Stimulated activated CD4-positive, alpha-beta T cell treated with anti-CD3 and anti-CD28 coated beads, TNF-alpha, amount 100 ng/mL, for 48 hours (primary cell): ENCODE measurements around the gene HEATR5A.
"Not testable (repeated sequence)": the region's sequence is repeated elsewhere in the genome, so short reads cannot be mapped to it uniquely, and the experiment has no call there.

Source experiments
- DNase-seq, 3 donors: peaks; one replicate each; pipeline ENCODE4 v3.0.0-alpha.2; 2020; ENCODE audit warnings: low read depth in 3 of 3

HEATR5A gene

GRCh38 chr14:31420319-31421111, at the start of gene HEATR5A:
TSS of gene HEATR5A (minus strand) at chr14:31420550. CDS start at chr14:31402975, 17,575 bp downstream.
- DNase-seq: peak; percentile 82 to 90 (median 88)

DNA sequence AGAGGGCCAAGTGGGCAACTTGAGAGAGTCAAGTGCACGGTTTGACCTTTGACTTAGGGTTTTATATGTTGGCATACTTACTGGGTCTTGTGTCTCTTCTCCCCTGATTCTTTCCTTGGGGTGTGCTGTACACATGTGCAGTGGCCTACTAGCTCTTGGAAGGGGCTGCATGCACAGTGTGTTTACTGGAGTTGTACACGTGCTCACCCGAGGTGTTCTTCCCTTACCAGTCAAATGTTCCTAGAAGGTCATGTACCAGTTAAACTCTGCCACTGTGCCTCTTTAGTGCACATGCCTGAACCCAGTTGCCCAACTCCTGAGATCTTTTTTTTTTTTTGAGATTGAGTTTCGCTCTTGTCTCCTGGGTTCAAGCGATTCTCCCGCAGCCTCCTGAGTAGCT, 46.2 kb upstream of the HEATR5A start:
- no peak for DNase-seq

DNA sequence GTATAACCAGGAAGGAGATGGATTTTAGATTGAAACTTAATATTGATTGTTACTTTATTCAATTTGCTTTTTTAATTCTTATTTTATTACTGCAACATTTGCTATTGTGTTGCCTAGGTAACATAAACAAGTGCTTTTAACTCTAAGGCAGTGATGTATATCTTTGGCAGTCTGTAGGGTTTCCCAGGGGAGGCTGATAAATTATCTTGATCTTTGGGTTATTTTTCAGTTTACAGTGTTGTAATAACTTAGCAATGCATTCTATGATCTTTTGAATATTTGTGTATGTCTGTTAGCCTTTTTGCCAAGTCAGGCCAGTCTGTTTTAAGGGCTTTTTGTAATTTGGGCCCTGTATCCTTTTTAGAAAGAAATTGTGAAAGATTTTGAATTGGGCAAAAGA, 44.8 kb upstream of the HEATR5A start:
- no peak for DNase-seq

DNA sequence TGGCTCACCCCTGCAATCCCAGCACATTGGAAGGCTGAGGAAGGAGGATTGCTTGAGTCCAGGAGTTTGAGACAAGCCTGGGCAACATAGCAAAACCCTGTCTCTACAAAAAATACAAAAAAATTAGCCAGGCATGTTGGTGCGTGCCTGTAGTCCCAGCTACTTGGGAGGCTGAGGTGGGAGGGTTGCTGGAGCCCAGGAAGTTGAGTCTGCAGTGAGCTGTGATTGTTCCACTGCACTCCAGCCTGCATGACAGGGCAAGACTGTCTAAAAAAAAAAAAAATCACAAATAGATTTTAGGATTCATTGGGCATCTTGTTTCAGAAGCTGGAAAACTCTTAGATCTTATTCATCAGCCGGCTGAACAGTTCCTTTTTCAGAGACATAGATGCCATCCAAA, 42.1 kb upstream of the HEATR5A start:
- not testable (repeated sequence) for DNase-seq

DNA sequence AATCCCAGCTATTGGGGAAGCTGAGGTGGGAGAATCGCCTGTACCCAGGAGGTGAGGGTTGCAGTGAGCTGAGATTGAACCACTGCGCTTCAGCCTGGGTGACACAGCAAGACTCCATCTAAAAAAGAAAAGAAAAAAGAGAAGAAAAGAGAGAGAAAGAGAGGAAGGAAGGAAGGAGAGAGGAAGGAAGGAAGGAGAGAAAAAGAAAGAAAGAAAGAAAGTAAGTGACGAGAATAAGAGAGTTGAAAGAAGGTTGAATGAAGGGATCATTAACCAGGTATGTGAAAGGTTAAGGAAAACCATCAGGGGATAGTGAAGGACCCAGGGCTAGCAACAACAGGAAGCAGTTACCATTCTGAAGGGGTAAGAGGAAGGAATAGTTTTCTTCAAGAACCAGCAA, 41.2 kb upstream of the HEATR5A start:
- no peak for DNase-seq

- no peak for DNase-seq
Observed at GRCh38 chr14:31457665-31458659, 37.6 kb upstream of the HEATR5A start.

DNA sequence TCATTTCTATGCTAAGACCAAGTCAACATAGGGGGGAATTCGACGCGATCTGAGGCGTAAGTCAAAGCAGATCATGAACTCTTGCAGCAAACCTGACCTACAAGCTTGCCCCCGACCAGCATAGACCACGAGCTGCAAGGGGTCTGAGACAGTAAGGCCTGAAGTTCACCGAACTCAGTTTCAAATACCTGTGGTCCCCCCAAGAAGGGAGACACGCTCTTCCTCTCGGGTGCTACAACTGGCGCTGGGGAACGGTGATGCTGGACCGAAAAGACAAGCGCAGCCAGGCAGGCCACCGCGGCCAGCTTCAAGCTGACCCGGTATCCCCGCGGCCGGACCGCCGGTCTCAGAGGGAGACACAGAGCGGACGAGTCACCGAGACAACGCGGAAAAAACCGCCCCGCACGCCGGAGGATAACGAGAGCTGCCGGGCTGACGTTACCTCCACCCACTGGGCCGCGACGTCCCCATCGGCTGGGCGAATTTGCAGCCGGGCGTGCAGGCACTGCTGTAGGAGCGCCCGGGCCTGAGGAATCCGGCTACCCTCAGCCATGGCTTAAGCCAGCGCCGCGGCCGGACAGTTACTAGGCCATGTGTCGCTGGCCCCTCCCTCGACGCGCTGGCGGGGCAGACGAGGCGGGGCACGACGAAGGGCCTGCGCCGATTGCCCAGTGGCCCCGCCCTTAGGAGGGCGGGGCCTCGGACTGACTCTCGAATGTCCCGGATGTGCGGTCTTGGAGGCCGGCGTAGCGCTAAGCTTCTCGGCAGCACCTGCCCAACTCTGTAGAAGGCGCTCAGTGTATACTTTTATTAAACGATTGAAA, 36.7 kb upstream of the HEATR5A start, which contains the start of gene DTD2:
Gene DTD2, minus strand, starts transcription at position 666 of the 824 bp plus-strand sequence. Its CDS starts 113 bp downstream, at position 553.
- peak; percentile 79 to 86 (median 81) for DNase-seq

DNA sequence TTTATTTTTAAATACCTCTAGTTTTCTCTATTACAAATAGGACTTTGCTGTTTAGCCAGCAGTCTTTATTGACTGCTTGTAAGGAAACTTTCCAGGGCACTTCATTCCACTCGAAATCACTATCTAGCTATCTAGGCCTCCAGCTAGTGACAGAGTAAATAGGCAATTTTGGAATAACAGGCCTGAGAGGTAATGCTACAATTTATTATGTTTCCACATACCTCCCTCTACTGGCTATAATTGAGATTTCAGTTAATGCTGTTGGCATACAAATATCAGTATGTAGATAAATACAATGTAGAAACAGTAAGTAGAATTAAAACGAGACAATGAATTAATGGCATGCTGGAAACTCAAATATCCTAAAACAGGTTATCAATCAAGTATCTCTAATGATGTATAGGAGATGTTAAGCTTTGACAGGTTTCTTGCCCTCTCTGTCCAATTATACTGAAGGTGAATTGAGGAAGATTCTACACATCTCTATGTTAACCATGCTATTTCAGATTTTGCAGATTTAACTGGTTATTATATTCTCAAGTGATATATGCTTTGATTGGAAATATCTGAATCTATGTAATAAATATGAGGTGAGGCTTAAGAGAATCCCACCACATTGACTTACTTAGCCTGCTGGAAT, 29.7 kb upstream of the HEATR5A start:
- no peak for DNase-seq

DNA sequence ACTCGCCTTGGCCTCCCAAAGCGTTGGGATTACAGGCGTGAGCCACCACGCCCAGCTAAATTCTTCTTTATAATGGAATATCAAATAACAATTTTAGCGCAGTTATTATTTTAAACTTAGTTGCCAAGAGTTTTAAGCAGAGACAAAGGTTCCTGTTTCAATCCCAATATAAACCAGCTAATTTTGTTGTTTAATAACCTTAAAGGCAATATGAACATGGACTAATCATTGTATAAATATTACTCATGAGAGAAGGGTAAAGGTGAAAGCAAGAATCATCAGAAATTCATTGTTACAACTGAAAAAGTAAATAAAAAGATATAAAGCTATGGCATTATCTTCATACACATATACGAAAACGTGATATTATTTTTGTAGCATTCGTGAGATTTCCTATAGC, 28.8 kb upstream of the HEATR5A start:
- no peak for DNase-seq

GRCh38 chr14:31445703-31446102, 25.4 kb upstream of the HEATR5A start:
- no peak for DNase-seq

GRCh38 chr14:31442284-31442683, 21.9 kb upstream of the HEATR5A start:
- DNase-seq: no peak

DNA sequence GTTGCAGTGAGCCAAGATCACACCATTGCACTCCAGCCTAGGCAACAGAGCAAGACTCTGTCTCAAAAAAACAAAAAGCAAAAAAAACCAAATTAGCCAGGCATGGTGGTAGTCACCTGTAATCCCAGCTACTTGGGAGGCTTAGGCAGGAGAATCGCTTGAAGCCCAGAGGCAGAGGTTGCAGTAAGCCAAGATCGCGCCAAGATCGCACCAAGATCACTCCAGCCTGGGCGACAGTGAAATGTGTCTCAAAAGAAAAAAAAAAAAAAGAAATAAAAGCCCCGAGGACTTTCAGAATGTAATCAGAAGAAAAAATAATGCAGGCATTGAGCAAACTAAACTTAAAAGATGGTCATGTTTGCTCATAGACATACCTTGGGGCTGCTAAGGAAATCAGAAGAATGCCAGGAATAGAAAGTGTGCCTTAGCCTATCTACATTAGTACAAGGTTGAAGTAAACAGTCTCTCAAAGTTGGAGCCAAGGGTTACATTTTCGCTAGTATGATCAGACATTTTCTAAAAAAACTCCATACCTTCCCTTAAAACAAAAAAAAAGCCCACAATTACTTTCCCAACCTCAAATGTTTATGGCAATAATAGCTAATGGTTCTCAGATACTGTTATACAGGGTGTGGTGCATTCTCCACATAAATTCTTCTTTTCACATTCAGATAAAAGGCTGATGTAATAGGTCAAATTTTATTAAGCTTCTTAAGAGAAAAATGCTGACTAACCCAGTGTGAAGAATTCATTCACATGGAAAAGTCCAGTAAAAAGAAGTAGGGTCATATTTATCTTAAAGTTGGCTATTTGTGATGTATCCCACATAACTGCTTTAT, 21.1 kb upstream of the HEATR5A start:
- no peak for DNase-seq

- DNase-seq: no peak
Observed at GRCh38 chr14:31440280-31440679, 19.9 kb upstream of the HEATR5A start.

GRCh38 chr14:31439561-31439960, 19.2 kb upstream of the HEATR5A start:
- DNase-seq: no peak

DNA sequence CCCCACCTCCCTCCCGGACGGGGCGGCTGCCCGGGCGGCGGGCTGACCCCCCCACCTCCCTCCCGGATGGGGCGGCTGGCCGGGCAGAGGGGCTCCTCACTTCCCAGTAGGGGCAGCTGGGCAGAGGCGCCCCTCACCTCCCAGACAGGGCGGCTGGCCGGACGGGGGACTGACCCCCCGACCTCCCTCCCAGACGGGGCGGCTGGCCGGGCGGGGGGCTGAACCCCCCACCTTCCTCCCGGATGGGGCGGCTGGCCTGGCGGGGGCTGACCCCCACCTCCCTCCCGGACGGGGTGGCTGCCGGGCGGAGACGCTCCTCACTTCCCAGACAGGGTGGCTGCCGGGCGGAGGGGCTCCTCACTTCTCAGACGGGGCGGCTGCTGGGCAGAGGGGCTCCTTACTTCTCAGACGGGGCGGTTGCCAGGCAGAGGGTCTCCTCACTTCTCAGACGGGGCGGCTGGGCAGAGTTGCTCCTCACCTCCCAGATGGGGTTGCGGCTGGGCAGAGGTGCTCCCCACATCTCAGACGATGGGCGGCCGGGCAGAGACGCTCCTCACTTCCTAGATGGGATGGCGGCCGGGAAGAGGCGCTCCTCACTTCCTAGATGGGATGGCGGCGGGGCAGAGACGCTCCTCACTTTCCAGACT, 16.8 kb upstream of the HEATR5A start:
- DNase-seq: not testable (repeated sequence)

GRCh38 chr14:31435276-31435675, 14.9 kb upstream of the HEATR5A start:
- no peak for DNase-seq

- no peak for DNase-seq
Observed at GRCh38 chr14:31430634-31431264, 10.4 kb upstream of the HEATR5A start.

- DNase-seq: no peak
Observed at GRCh38 chr14:31429791-31430190, 9.4 kb upstream of the HEATR5A start.

GRCh38 chr14:31428011-31428410, 7.7 kb upstream of the HEATR5A start:
- DNase-seq: no peak
